Liver (tissue), 3 donors: ENCODE measurements around the gene NRG2.

Source experiments
- REST ChIP-seq: IDR thresholded peaks from 2 replicates; pipeline ENCODE4 v1.6.1; 2016; ENCODE audit warnings: antibody characterized with exemption, mild to moderate bottlenecking
- TF ChIP-seq, protein P1 (sequence below): fragments of 150-350 bp; IDR thresholded peaks from 2 replicates; pipeline ENCODE4 v1.5.1; 2017; ENCODE audit warnings: improper control_type of control experiment, low read depth, low read length; ENCODE audit not compliant: missing input control
- TF ChIP-seq, protein P2 (sequence below): IDR thresholded peaks from 2 replicates; pipeline ENCODE4 v1.6.1; 2016; ENCODE audit warnings: antibody characterized with exemption
- donor health status: healthy.
- donor health status: healthy.

DNA sequence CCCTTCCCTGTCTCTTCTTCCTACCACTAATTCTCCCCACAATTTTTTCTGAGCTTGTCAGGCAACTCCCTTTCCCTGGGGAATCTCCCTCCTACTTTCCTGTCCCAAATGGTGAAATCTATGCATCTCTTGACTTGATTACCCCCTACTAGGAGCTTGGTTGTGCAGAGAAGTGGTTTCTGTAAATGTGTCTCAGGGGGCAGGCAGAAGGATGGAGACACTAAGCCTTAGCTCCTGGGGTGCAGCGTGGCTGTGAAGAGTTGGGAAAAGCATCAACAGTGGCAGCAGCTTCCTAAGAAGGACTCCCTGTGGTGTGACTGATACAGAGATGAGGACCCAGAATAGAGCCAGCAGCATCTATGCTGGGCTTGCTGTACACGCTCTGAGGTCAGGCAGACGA is 62.3 kb downstream of the NRG2 start:
- TF ChIP-seq REST, result no peak
- TF ChIP-seq, protein P1, sequence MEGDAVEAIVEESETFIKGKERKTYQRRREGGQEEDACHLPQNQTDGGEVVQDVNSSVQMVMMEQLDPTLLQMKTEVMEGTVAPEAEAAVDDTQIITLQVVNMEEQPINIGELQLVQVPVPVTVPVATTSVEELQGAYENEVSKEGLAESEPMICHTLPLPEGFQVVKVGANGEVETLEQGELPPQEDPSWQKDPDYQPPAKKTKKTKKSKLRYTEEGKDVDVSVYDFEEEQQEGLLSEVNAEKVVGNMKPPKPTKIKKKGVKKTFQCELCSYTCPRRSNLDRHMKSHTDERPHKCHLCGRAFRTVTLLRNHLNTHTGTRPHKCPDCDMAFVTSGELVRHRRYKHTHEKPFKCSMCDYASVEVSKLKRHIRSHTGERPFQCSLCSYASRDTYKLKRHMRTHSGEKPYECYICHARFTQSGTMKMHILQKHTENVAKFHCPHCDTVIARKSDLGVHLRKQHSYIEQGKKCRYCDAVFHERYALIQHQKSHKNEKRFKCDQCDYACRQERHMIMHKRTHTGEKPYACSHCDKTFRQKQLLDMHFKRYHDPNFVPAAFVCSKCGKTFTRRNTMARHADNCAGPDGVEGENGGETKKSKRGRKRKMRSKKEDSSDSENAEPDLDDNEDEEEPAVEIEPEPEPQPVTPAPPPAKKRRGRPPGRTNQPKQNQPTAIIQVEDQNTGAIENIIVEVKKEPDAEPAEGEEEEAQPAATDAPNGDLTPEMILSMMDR, result no peak
- TF ChIP-seq, protein P2, sequence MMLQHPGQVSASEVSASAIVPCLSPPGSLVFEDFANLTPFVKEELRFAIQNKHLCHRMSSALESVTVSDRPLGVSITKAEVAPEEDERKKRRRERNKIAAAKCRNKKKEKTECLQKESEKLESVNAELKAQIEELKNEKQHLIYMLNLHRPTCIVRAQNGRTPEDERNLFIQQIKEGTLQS, result no peak
